ENCODE data around the gene F8A3.
"Not testable (repeated sequence)": the region's sequence is repeated elsewhere in the genome, so short reads cannot be mapped to it uniquely, and the experiment has no call there.

GRCh38 chrX:155491421-155491820, 33.0 kb upstream of the F8A3 start:
- not testable (repeated sequence) for TF ChIP-seq FOS (IDR thresholded peaks at IDR 0.05; ENCODE audit: low read depth, low read length); BHLHE40 (IDR thresholded peaks at IDR 0.05; ENCODE audit: low read depth, low read length); CTCF (conservative IDR thresholded peaks at IDR 0.05; ENCODE audit: low read depth, low read length); POLR2A (IDR thresholded peaks at IDR 0.05; ENCODE audit: low read depth, low read length); CEBPB (IDR thresholded peaks at IDR 0.05; ENCODE audit: low read depth, low read length); RFX5 (IDR thresholded peaks at IDR 0.05; ENCODE audit: low read depth, low read length); USF2 (IDR thresholded peaks at IDR 0.05; ENCODE audit: low read depth, low read length); RCOR1 (IDR thresholded peaks at IDR 0.05; ENCODE audit: insufficient replicate concordance, low read length); RAD21 (IDR thresholded peaks at IDR 0.05; ENCODE audit: low read length); SMC3 (IDR thresholded peaks at IDR 0.05; ENCODE audit: low read depth, low read length)
- TF ChIP-seq, protein P1, sequence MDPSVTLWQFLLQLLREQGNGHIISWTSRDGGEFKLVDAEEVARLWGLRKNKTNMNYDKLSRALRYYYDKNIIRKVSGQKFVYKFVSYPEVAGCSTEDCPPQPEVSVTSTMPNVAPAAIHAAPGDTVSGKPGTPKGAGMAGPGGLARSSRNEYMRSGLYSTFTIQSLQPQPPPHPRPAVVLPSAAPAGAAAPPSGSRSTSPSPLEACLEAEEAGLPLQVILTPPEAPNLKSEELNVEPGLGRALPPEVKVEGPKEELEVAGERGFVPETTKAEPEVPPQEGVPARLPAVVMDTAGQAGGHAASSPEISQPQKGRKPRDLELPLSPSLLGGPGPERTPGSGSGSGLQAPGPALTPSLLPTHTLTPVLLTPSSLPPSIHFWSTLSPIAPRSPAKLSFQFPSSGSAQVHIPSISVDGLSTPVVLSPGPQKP (IDR thresholded peaks at IDR 0.05; ENCODE audit: borderline replicate concordance, low read depth, low read length) = not testable (repeated sequence)
